ENCODE results near the gene ASPSCR1. TPM values are rescaled to one million over a fixed set of nuclear protein-coding genes. Genes with fewer than 3 reads are reported as not detected.

Gene ASPSCR1
- total and polyA plus RNA-seq, 2 of the 13 experiments (the other 11 are each of a cell fraction or from before 2014, with no cell fraction given), result 274 to 314 TPM

- TF ChIP-seq, protein P1, sequence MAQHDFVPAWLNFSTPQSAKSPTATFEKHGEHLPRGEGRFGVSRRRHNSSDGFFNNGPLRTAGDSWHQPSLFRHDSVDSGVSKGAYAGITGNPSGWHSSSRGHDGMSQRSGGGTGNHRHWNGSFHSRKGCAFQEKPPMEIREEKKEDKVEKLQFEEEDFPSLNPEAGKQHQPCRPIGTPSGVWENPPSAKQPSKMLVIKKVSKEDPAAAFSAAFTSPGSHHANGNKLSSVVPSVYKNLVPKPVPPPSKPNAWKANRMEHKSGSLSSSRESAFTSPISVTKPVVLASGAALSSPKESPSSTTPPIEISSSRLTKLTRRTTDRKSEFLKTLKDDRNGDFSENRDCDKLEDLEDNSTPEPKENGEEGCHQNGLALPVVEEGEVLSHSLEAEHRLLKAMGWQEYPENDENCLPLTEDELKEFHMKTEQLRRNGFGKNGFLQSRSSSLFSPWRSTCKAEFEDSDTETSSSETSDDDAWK (CRISPR knock-in tag; IDR thresholded peaks at IDR 0.05), result no peak
- TF ChIP-seq JUND (CRISPR knock-in tag; IDR thresholded peaks at IDR 0.05) (no peak), RBM39 (IDR thresholded peaks at IDR 0.05; ENCODE audit: low read depth, low read length, poor library complexity, severe bottlenecking) (no peak), ZSCAN30 (CRISPR knock-in tag; IDR thresholded peaks at IDR 0.05) (no peak)
- TF ChIP-seq, protein P2, sequence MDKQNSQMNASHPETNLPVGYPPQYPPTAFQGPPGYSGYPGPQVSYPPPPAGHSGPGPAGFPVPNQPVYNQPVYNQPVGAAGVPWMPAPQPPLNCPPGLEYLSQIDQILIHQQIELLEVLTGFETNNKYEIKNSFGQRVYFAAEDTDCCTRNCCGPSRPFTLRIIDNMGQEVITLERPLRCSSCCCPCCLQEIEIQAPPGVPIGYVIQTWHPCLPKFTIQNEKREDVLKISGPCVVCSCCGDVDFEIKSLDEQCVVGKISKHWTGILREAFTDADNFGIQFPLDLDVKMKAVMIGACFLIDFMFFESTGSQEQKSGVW (CRISPR knock-in tag; IDR thresholded peaks at IDR 0.05; ENCODE audit: borderline replicate concordance), result no peak
Measured at GRCh38 chr17:81954131-81955057, 23.0 kb upstream of the ASPSCR1 start (continued).

DNA sequence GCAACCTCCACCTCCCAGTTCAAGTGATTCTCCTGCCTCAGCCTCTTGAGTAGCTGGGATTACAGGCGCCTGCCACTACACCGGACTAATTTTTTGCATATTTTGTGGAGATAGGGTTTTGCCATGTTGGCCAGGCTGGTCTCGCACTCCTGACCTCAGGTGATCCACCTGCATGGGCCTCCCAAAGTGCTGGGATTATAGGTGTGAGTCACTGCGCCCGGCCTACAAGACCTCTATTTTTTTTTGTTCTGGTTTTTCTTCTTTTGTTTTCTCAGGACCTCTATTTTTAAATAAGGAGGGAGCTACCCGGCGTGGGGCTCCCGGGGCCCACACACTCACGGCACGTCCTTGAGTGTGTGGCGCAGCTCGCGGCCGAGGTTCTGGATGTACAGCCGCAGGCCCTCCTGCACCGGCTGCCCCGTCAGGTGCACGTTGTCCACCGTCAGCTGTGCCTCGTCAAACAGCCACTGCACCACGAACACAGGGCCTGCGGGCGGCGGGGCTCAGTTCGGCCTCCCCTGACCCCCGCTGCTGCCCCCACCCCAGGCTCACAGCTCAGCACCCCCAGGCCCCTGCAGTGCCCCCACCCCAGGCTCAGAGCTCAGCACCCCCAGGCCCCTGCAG is 22.3 kb upstream of the ASPSCR1 start:
- Histone ChIP-seq H3K27ac (ENCODE audit: extremely low read length, insufficient read depth, low read length) (no peak overlapping the region), H4K20me1 (ENCODE audit: insufficient read depth, low read length) (peaks cover 24% of the 10 kb centered on the region), H2AFZ (ENCODE audit: low read length) (no peak overlapping the region), H3K36me3 (replicated peaks in 1 of 2; ENCODE audit: control insufficient read depth in 1 of 2, insufficient read depth in 2 of 2, low read length in 2 of 2) (peaks cover 33 to 57% of the 10 kb centered on the region in 2 experiments), H3K9ac (ENCODE audit: insufficient read depth, low read depth, low read length) (no peak overlapping the region), H3K9me3 (ENCODE audit: low read length) (no peaks in the 10 kb centered on the region), H3K79me2 (ENCODE audit: insufficient read depth, low read length) (peaks cover 36% of the 10 kb centered on the region), H3K4me1 (ENCODE audit: insufficient read depth, low read length) (peaks cover 67% of the 10 kb centered on the region), H3K27me3 (ENCODE audit: control insufficient read depth in 1 of 2, insufficient read depth in 2 of 2, low read length in 2 of 2) (no peaks in the 10 kb centered on the region; a peak in 1 of 5 replicates), H3K4me3 (replicated peaks in 1 of 3; ENCODE audit: insufficient read depth in 1 of 3, low read depth in 2 of 3, low read length in 3 of 3) (no peak overlapping the region), H3K4me2 (ENCODE audit: low read depth, low read length) (no peak overlapping the region)
- WGBS (ENCODE audit: low lambda C conversion rate), result 97% methylated on average over 26 of the region's 26 CpGs
- POLR2A ChIA-PET, result interaction anchor here (1.0 to 9.7 kb wide), 17 partner anchors 10 to 102 kb away, joined by 3 to 136 read pairs (median 7); partner anchors contain the start of genes CENPX, DCXR, LRRC45 and MAFG
- ATAC-seq (no peak), FAIRE-seq (no peak), DNase-seq (ENCODE audit: low spot score) (no peak)
- in situ Hi-C loops (cut with HindIII; ENCODE audit: extremely low pct_ligation_motif_present, low pct_unique_long_range_greater_than_20kb), result loop anchor here (5.0 kb wide), 2 partner anchors 42 to 67 kb away; partner anchors contain the start of genes CENPX and LRRC45
- intact Hi-C loops (cut with micrococcal nuclease; ENCODE audit: unreplicated experiment), result no loop called here
- CTCF ChIA-PET (ENCODE audit: low intra/inter-chr PET ratio, low total read pairs), result interaction anchor here (1.4 kb wide), 1 partner anchor 66 kb away, joined by 4 read pairs; no protein-coding TSS in a partner anchor
- no TSS peak for BruUV-seq (replicated peaks)
- TF ChIP-seq ZNF256 (CRISPR knock-in tag; conservative IDR thresholded peaks at IDR 0.05) (no peak), AFF4 (CRISPR knock-in tag; IDR thresholded peaks at IDR 0.05) (0 out of 2 replicates have a peak, but pooled peaks have one; percentile 35), RCOR2 (CRISPR knock-in tag; IDR thresholded peaks at IDR 0.05) (no peak), KMT2A (CRISPR knock-in tag; IDR thresholded peaks at IDR 0.05) (no peak), PAF1 (CRISPR knock-in tag; IDR thresholded peaks at IDR 0.05) (0 out of 2 replicates have a peak, but pooled peaks have one; percentile 22)
- TF ChIP-seq, protein P3, sequence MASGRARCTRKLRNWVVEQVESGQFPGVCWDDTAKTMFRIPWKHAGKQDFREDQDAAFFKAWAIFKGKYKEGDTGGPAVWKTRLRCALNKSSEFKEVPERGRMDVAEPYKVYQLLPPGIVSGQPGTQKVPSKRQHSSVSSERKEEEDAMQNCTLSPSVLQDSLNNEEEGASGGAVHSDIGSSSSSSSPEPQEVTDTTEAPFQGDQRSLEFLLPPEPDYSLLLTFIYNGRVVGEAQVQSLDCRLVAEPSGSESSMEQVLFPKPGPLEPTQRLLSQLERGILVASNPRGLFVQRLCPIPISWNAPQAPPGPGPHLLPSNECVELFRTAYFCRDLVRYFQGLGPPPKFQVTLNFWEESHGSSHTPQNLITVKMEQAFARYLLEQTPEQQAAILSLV (CRISPR knock-in tag; IDR thresholded peaks at IDR 0.05; ENCODE audit: borderline replicate concordance), result no peak
